ENCODE data around the gene TBC1D8B.
"Not testable (repeated sequence)": the region's sequence is repeated elsewhere in the genome, so short reads cannot be mapped to it uniquely, and the experiment has no call there.

TBC1D8B gene

DNA sequence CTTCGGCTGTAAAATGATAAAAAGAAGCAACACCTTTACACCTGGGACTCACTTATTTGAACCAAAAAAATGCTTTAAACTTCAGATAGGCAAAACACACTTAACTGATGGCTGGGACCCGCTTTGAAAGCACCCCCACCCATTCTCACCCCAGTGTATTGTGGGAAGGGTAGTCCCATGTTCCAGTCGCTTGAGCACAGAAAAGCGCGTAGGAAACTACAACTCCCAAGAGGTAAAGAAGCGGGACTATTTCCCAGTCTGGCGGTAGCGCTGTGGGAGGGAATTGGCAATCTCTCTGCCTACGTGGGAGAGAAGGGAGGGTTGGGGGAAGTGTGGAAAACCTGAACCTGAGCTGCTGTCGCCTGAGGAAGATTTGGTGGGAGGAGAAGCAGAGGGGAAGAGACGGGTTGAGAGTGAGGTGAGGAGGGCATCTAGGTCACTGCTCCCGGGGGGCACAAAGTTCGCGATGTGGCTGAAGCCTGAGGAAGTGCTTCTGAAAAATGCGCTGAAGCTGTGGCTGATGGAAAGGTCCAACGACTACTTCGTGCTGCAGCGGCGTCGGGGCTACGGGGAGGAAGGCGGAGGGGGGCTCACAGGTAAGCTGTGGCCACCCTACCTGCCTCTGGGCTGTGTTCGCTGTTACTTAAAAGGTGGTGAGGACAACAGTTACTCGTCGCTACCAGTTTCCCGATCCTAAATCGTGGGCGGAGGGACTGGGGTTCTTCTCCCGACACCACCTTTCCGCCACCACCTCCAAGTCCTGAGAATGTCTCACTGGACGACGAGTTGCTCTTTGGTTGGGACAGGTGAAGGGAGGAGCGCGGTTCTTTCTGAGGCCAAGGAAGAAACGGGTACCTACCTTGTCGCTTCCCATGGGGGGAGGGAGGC is at the start of gene TBC1D8B:
Gene TBC1D8B (plus strand): TSS at position 286 of the 888 bp plus-strand sequence. CDS start 181 bp downstream, at position 467.
- no peak for DNase-seq (ENCODE audit: low read depth in 2 of 3, low spot score in 2 of 3)

DNA sequence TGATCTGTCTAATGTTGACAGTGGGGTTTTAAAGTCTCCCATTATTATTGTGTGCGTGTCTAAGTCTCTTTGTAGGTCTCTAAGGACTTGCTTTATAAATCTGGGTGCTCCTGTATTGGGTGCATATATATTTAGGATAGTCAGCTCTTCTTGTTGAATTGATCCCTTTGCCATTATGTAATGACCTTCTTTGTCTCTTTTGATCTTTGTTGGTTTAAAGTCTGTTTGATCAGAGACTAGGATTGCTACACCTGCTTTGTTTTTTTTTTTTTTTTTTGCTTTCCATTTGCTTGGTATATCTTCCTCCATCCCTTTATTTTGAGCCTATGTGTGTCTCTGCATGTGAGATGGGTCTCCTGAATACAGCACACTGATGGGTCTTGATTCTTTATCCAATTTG is 33.2 kb upstream of the TBC1D8B start:
- DNase-seq (ENCODE audit: low read depth in 2 of 3, low spot score in 2 of 3) = not testable (repeated sequence)

DNA sequence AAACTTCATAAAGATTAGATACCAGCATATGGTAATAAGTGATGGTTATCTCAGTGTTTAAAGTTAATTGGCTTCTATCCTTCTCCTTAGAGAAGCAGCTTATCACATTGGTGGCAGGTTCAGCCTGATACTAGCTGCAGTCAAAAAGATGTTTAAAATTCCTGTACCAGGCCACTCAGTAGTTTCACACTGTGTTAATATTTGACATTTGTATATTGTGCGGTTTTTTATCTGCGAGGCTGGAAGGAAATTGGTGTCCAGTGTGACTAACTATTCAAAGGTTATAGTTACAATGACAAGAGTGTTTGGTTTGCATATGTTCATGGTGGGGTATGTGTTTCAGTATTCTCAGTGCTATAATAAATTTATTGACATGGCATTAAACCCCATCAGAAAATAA is 27.5 kb upstream of the TBC1D8B start:
- DNase-seq (ENCODE audit: low read depth in 2 of 3, low spot score in 2 of 3) = no peak

DNA sequence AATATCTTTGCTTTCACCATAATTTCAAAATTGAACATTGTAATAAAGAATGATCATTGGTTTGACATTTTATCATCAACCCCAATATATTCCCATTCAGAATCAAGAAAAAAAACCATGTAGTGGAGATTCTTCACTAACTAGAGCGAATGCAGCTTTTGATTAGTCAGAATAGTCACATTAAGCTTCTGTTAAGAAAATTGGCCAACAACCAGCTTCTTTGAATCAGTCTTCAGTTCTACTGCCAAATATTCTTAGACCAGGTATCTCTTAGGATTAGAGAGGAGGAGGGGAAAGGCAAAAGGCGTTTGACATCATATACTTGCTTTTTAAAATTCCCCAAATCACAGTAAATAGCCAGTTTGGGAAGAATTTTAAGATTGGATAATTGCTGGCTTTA is 22.2 kb upstream of the TBC1D8B start:
- no peak for DNase-seq (ENCODE audit: low read depth in 2 of 3, low spot score in 2 of 3)

DNA sequence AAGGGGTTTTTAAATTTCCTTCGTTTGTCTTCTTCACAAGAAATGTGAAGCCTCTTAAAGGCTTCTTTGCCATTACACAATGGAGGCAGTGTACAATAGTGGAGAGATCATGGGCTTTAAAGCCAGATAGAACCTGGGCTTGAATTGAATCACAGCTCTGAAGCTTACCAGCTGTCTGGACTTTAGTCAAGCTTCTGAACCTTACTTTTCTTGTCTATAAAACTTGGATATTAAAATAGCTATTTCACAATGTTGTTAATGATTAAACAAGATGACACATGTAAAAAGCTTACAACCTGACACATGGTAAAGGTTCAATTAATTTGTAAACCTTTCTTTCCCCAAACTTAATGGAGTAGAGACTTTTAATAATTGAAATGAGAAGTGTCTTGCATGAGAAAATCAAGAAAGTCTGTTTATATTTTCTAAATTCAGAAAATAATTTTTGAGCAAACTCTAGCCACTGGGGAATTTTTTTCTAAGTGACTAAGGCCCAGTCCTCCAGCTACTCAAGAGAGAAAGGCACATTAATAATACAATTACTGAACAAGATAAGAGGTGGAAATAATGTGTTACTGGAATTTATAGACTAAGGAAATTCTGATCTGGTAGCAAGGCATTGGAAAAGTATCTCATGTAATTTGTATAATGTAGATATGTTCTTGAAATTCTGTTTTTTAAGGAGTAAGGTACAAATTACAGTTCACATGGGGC is 21.7 kb upstream of the TBC1D8B start:
- DNase-seq (ENCODE audit: low read depth in 2 of 3, low spot score in 2 of 3) = no peak

DNA sequence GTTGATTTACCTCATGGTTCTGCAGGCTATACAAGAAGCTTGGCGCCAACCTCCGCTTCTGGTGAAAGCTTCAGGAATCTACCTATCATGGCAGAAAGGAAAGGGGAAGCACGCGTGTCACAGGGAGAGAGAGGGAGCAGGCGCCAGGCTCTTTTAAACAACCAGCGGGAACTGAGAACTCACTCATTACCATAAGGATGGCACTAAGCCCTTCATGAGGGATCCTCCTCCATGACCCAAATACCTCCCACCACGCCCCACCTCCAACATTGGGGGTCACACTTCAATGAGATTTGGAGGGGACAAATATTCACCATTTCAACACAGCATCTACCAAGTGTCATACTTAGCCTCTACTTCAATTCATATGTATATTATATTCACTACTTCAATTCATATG is 18.8 kb upstream of the TBC1D8B start:
- DNase-seq (ENCODE audit: low read depth in 2 of 3, low spot score in 2 of 3) = no peak

DNA sequence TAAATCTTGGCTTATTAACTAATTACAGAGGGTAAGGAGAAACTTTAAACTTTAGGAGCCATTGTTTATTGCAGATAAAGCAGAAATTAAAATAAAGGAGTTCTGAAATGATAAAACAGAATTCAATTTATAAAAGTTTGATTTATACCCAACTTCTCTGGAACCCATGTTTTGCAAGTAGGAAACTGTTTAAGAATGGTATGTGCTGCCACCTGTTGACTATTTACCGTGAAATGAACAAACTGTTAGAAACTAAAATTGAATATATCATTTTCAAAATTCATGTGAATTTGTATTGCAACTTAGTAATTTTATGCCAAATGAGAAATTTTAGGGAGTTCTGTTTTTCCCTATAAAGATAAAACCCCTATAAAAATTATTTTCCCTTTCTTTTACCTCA is 11.0 kb upstream of the TBC1D8B start:
- no peak for DNase-seq (ENCODE audit: low read depth in 2 of 3, low spot score in 2 of 3)

DNA sequence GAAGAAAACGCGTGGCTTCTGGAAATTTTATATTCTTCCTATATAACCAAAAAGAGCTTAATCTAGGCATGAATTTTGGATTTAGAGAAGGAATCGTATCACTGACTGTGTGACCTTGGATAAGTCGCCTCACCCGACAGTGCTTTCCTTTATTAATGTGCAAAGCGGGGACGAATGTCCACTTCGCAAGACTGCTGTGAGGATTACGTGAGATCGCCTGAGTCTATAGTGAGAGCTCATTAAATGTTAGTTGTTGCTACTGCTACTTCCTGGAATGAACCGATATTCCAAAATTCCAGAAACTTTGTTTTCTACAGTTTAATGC is 448 bp upstream of the TBC1D8B start:
- DNase-seq (ENCODE audit: low read depth in 2 of 3, low spot score in 2 of 3) = no peak

DNA sequence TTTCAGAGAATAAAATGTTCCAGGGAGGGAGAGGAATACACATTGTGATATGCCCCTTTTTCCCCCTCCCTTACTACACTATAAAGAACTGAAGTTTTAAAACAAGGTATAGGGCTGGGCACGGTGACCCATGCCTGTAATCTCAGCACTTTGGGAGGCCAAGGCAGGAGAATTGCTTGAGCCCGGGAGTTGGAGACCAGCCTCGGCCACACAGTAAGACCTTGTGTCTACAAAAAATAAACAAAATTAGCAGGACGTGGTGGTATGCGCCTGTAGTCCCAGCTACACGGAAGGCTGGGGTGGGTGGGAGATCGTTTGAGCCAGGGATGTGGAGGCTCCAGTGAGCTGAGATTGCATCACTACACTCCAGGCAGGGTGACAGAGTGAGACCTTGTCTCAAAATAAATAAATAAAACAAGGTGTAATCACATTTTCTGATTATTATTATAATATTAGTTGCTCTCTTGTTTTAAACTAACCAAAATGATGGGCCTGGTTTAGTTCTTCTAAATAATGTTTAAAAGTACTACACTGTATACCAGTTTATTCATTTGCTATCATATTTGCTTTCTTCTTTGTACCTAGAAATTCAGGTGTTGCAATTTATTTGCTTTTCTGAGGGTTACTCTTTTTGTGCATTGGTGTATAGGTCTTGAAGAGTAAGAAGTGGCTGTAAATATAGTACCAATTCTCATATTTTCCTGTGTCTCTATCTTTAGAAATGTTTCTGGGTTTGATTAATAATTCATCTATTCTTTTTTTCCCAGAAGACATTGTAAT is 8.8 kb downstream of the TBC1D8B start:
- DNase-seq (ENCODE audit: low read depth in 2 of 3, low spot score in 2 of 3) = no peak

DNA sequence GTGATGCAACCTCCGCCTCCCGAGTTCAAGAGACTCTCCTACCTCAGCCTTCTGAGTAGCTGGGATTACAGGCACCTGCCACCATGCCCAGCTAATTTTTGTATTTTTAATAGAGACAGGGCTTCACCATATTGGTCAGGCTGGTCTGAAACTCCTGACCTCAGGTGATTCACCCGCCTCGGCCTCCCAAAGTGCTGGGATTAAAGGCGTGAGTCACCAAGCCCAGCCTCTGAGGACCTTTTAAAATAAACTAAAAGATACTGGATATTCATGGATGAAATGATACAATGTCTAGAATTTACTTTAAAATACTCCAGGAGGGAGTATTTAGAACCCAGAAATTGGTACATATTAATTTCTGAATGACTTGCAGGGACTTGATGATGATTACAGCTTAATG is 10.5 kb downstream of the TBC1D8B start:
- DNase-seq (ENCODE audit: low read depth in 2 of 3, low spot score in 2 of 3) = not testable (repeated sequence)

DNA sequence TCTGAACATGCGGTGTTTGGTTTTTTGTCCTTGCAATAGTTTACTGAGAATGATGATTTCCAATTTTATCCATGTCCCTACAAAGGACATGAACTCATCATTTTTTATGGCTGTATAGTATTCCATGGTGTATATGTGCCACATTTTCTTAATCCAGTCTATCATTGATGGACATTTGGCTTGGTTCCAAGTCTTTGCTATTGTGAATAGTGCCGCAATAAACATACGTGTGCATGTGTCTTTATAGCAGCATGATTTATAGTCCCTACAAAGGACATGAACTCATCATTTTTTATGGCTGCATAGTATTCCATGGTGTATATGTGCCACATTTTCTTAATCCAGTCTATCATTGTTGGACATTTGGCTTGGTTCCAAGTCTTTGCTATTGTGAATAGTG is 11.6 kb downstream of the TBC1D8B start:
- not testable (repeated sequence) for DNase-seq (ENCODE audit: low read depth in 2 of 3, low spot score in 2 of 3)

DNA sequence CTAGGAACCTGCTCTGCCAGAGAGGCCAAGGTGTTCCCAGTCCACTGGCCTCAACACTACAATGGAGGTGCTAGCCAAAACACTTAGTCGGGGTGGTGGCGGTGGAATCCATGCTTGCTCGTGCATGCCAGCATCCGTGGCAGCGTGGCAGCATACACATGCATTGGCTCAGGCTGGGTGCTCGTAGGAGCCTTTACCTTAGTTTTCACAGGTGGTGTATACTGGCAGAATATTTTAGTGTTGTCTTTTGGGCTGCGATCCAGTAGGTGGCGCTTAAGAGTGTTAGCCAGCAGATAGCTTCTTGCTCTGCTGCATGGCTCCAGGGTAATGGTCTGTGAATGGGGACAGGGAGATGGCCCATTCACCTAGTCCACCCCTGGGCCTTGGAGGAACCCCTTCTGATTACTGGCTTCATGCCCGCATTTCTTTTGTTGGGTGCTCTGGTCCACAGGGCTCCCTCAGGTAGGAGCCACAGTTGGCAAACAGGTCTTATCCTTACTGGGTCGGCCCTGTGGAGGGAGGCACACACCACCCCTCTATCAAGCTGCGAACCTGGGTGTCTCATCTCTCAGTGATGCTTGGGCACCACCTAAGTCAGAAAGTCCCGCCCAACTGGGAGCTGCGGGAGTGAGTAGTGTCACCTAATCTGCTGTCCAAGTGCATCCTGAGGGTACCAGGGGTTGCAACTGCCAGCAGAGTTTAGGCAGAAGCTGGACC is 60.7 kb downstream of the TBC1D8B start:
- no peak for DNase-seq (ENCODE audit: low read depth in 2 of 3, low spot score in 2 of 3)

DNA sequence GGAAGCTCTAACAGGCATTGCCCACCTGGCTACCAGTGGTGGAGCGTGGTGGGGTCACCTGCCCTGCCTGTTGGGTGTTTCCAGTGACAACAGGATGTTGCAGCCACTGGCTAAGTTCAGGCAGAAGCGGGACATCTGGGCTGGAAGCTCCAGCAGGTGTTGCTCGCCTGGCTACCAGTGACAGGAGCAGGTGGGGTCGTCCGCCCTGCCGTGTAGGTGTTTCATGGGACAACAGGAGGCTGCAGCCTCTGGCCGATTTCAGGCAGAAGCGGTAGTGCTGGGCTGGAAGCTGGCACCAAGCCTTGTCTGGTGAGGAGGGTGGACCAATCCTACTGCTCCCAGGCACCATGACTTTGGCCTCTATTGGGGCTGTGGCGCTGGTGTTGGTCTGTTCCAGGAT is 61.2 kb downstream of the TBC1D8B start:
- DNase-seq (ENCODE audit: low read depth in 2 of 3, low spot score in 2 of 3) = no peak

DNA sequence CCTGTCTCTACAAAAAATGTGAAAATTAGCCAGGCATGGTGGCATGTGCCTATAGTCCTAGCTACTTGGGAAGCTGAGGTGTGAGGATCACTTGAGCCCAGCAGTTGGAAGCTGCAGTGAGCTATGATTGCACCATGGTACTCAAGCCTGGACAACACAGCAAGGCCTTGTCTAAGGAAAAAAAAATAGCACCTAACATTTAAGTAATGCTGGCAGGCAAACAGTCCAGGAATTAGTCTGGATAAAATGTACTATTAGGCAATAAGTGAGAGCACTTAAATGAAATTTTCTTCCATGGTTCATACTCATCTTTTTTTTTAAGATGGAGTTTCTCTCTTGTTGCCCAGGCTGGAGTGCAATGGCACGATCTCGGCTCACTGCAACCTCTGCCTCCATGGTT is 70.3 kb downstream of the TBC1D8B start:
- not testable (repeated sequence) for DNase-seq (ENCODE audit: low read depth in 2 of 3, low spot score in 2 of 3)

DNA sequence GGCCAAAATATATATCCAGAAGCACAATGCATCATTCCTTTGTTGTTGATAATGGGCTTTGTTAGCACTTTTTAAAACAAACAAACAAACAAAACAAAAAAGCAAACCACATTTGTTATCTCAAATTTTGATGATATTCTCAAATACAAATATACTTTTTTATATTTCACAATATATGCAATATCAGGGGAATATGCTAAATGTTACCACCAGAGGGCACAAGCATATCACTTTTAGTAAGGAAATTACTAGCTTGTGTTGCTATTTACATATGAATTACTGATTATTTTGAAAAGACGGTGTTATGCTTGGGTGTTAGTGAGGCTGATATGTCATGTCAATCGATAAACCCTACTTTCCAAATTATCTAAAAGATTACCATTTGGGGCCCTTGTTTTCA is 71.6 kb downstream of the TBC1D8B start:
- no peak for DNase-seq (ENCODE audit: low read depth in 2 of 3, low spot score in 2 of 3)

DNA sequence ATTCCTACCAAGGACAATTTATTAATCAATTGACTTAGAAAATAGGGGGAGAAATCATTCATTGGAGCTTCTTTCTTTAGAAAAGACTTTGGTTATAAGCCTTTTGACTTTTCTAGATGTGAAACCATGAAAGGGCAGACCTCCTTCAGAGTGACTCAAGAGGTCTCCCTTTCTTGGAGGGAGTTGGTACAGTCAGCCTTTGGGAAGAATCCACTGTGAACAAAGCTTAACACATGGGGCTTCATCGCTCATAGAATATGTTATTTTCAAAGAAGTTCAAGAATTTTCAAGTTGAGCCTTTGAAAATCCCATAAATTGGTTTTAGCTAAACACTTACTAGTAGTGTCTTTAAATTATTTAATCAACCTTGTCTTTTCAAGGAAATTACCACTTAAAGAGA is 72.7 kb downstream of the TBC1D8B start:
- DNase-seq (ENCODE audit: low read depth in 2 of 3, low spot score in 2 of 3) = no peak

DNA sequence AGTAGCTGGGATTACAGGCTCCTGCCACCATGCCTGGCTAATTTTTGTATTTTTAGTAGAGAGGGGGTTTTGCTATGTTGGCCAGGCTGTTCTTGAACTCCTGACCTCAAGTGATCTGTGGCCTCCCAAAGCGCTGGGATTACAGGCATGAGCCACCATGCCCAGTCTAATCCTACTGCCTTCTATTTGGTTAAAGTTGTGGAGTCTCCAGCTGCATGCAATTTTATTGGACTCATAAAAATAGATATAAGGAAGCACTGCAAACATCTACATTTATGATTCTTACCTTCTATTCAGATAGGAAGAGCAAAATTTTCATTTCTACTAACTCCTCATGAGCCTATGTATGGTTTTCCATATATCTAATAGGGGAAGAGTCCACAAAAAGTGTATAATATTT is 87.0 kb downstream of the TBC1D8B start:
- DNase-seq (ENCODE audit: low read depth in 2 of 3, low spot score in 2 of 3) = no peak

DNA sequence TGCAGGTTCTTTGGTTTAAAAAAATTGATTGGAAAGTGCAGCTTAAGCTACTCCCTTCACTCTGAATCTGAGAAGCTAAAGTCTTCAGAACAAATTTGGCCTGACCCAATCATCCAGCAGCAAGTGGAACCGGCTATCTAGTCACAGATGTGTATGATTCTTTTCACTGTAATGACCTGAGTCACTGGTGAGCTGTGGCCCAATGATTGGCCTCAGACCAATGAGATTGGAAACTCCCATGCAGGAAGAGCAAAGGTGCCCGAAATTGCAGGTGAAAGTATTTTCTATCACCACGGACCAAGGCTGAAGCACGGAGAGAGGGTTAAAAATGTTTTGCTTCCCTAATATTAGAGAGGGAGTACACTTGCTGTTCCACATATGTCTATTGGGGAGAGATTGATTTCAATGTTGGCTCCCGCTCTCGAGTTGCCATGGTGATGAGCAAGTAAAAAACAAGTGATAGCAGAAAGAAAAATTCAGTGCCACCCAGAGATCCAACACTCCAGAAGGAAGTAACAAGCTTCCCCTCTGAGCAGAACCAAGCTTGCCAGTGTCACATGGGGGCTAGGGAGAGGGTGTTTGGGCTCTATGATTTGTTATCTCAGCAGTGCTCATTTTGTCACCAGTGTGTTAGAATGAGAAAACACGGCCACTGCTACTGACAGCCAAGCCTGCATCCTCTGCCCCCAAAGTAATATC is 89.4 kb downstream of the TBC1D8B start:
- DNase-seq (ENCODE audit: low read depth in 2 of 3, low spot score in 2 of 3) = no peak

DNA sequence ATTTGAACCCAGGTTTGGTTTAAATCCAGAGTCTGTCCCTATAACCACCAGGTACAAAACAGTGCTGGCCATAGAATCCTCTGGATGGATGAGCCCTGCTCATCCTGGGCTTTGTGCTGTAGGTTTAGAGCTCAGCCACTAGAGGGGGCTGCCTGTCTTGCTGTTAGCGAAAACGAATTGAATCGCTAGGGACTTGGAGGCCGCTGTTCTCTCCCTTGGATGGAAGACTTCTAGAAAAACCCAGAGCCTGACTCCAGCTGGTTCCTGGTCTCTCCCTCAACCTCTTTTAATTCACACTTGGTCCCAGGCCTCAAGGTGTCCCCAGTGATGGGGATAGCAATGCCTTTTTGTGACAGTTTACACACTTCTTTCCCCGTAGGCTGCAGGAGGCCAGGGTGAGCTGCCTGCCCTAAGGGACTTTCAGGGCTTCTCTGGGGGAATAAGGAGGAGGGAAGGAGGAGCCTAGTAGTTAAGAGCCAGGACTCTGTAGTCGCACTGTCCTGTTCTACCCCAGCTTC is 92.0 kb downstream of the TBC1D8B start:
- peak in 2 of 3 experiments; percentile 3 to 17 for DNase-seq (ENCODE audit: low read depth in 2 of 3, low spot score in 2 of 3)

DNA sequence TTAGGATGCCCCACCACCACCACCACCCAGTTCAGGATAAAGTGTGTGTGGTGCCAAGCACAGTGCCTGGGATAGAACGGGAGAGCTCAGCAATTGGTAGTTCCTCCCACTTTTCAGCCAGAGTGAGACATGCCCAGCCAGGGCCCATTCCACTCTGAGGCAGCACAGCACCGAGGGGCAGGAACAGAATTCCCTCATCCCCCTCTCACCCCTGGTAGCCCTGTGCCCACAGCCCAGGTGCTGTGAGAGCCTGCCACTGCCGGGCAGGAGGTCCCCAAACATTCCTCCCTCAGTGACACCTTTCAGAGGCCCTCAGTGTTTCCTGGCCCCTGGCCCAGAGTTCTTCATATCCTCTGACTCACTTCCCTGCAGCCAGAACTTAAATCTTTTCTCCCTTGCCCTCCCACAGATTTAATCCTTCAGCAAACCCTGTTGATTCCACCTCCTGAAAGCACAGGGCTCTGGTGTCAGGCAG is 92.5 kb downstream of the TBC1D8B start:
- no peak for DNase-seq (ENCODE audit: low read depth in 2 of 3, low spot score in 2 of 3)

Data from activated CD8-positive, alpha-beta memory T cell treated with anti-CD3 and anti-CD28 coated beads for 48 hours (primary cell).